NCI-H1417 (cell line): Measurements from ENCODE around the gene TMEM94.
"Not testable (repeated sequence)": the region's sequence is repeated elsewhere in the genome, so short reads cannot be mapped to it uniquely, and the experiment has no call there.

Experiments
- DNase-seq, 3 experiments: peaks; one replicate each; lab custom pipeline; 2025; lab: John Stamatoyannopoulos, UW

Gene TMEM94

DNA sequence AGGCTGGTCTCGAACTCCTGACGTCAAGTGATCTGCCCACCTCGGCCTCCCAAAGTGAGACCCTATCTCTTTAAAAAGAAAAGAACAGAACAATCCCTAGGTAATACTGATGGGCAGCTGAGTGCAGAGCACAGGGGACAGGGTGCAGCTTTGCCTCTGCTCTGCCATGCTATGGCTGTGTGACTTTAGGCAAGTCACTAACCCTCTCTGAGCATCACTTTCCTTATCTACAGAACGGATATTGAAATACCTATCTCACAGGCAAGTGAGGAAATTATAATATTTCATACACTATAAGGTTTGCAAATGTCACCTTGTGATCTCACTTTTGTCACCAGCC is 54.8 kb downstream of the TMEM94 start:
- no peak for DNase-seq

DNA sequence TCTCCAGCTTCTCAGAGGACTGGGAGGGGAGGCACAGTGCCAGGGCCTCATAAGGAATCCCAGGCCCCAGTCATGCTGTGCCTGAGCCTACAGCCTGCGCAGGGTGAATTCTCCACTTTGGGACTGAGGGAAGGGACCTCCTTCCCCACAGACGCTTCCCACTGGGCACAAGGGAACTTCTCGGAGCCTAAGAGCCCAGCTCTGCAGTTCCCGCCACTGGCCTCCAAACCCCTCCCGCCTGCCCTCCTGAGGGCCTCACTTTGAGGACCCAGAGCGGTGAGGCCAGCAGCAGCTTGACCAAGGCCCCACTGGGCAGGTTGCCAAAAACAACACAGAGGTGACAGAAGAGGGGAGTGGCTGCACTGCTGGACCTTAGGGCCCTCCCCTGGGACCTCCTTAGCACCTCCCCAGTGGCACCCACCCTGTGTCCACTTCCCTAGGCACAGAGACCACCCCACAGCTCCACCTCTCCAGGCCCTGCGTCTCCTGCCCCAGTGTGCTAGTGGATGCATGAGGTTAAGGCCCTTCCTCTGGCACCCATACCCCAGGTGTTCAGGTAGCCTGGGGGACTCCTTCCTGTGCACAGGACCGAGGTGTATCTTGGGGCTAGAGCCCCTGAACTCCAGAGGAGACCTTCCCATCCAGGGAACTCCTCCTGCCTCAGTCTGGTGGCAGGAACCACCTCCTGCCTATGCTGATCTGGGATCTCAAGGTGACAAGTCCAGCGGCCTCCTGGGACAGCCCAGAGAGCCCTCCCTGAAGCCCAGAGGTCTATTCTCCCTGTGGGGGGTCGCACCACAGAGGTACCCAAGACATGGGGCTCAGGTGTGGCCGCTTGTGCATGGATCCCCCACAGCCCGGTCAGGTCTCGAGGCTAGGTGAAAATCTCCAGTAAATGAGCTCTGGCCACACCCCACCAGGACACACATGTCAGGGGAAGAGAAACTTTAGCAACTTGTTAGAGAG is 55.5 kb downstream of the TMEM94 start:
- DNase-seq = peak in 1 of 3 experiments; percentile 38

DNA sequence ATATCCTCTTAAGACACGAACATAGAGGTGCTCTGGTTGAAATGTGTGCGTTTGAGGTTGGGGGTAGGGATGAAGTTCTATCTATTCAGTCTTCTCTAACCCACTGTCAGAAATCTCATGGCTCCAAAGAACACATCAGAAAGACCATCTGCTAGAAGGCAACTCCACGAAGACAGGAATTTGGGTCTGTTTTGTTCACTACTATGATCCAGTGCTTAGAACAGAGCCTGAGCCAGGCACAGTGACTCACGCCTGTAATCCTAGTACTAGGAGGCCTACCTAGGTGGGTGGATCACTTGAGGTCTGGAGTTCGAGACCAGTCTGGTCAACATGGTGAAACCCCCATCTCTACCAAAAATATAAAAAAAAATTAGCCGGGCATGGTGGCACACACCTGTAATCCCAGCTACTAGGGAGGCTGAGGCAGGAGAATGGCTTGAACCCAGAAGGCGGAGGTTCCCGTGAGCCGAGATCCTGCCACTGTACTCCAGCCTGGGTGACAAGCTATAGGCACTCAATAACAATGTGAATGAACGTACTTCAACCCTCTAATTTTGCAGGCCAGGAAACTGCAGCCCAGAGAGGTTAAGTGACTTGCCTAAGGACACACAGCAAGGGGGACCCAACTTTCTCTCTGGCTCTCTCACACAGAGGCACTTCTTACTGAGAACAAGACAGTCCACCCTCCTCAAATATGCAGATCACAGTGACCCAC is 56.6 kb downstream of the TMEM94 start:
- DNase-seq = no peak

DNA sequence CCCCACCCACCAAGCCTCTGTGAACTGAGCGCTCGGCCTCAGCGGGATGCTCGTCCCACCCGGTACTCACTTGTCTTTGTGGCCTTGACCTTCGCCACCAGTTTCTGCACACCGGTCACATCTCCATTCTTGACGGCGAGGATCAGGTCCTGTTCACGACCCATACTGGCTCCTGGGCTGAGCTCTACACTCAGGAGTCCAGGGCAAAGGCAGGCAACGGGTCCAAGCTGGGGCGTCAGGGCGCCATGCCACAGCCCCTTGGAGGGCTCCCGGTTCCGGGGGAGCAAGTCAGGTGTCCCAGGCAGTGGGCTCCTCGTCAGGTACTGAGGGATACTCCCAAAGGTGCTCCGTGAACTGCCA is 57.2 kb downstream of the TMEM94 start:
- DNase-seq = no peak

DNA sequence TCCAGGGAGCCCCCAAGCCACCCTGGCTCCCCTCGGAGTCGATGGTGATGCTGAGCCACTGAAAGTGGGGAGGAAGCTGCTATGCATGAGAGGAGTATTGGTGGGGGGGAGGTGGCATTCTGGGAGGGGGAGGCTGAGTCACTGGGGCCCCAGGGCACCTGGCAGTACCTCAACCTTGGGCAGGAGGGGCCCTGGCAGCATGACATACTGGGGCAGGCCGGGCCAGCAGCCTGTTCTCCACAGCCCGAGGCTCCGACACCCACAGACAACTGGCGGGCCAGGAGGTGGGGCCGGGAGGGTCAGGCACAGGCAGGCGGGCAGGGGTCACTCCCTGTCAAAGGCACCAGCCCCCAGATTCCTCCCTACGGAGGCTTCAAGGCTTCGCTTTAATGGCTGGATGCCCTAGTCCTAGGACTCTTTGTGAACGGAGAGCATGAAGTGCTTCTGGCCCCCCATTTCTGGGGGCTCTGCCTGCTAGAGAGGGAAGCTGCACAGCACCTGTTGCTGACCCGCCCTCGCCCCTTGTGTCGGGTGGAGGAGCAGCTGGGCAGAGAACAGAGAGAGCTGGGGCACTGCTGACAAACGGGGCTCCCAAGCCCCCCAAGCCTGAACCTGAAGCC is 58.0 kb downstream of the TMEM94 start:
- peak in 1 of 3 experiments; percentile 21 for DNase-seq

DNA sequence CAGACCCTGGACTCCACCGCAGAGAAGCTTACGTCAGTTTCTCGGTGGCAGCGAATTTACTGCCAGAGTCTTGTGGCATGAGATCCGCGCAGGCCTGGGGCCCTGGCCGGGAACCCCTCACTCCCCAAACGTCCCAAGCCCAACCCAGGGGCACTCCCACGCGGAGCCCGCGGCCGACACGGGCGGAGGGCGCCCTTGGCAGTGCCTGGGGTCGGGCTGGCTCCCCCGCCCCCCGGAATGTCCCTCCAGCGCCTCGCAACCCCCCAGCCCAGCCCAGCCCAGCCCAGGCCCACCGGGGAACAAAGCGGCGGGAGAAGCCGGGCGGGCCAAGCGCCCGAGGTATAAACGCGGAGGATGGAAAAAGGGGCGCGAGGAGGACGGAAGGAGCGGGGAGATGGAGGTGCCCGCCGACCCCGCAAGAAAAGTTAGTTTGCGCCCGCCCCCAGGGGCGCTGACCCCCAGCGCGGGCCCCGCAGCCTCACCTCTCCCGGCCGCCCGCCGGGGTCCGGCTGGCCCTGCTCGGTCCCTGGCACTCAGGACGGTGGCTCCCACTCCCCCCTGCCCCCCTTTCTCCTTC is 58.6 kb downstream of the TMEM94 start:
- peak in 1 of 3 experiments; percentile 42 for DNase-seq

DNA sequence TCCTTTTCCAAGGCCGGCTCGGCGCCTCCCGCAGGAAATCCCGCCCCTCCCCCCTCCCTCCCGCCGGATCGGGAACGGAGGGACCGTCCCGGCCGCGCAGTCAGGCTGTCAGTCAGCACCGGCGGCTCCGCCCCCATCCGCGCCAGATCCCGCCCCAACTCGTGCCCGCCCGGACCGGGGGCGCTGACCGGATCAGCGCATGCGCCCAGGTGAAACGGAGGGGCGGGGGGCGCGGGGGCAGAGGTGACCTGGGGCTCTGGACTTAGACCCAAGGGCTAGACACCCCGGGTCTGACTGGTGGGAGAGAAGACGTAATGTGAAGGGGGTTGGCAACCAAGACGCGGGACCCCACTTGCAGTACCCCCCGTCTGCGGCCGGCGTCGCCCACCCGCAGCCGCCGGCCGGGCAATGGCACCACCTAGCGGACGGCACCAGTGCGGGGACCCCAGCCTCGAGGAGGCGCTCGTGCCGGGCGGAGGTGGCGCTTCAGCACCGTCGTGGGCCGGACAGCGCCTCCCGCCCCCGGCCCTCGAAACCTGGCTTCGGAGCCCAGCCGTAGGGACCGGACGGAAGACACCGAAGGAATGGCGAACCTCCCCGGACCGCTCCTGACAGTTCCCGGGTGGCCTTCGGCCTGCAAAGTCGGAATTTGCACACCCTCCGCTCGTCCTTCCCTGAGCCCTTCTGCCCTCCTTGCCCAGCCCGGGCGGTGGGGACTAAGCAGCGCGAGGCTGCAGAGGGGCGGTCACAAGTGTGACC is 59.2 kb downstream of the TMEM94 start, which contains the start of gene CASKIN2:
Gene CASKIN2, minus strand, starts transcription at position 42 of the 759 bp plus-strand sequence. CDS start 1,733 bp downstream, outside the sequence.
- peak; percentile 89 to 96 (median 92) for DNase-seq

DNA sequence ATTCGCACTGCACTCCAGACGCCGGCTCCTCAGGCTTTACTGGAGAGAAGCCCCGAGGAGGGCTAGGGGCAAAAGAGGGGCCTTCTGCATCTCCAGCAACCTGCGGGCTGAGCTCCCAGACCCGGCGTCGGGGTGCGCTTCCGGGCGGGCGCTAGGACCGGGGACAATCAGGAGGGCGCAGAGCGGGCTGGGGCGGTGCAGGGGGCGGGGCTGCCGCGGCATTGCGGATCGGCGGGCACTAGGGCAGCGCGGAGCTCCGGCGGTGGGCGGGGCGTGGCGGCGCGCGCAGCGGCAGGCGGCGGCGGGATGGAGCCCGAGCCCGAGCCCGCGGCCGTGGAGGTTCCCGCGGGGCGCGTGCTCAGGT is 59.8 kb downstream of the TMEM94 start, which contains the start of gene TSEN54:
Gene TSEN54, plus strand, starts transcription at position 274 of the 364 bp plus-strand sequence. Its CDS starts 33 bp downstream, at position 307.
- DNase-seq = peak; percentile 86 to 91 (median 89)

DNA sequence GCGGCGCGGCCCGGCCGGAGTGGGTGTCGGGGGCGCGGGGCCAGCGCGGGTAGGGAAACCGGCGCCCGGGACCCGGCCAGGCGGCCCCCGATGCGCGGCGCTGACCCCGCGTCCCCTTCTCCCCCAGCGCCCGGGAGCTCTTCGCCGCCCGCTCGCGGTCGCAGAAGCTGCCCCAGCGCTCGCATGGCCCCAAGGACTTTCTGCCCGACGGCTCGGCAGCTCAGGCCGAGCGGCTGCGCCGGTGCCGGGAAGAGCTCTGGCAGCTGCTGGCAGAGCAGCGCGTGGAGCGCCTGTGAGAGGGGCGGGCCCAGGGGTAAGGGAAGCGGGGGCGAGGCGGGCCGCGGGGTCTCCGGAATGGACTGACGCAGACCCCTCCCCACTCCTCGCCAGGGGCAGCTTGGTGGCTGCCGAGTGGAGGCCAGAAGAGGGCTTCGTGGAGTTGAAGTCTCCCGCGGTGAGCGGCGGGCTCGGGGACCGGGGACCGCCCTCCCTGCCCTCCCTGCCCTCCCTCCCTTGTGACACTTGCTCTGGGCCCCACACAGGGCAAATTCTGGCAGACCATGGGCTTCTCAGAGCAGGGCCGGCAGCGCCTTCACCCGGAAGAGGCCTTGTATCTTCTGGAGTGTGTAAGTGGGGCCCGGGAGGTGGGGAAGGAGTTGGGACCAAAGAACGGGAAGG is 60.3 kb downstream of the TMEM94 start:
- DNase-seq = peak in 2 of 3 experiments; percentile 73 to 75

DNA sequence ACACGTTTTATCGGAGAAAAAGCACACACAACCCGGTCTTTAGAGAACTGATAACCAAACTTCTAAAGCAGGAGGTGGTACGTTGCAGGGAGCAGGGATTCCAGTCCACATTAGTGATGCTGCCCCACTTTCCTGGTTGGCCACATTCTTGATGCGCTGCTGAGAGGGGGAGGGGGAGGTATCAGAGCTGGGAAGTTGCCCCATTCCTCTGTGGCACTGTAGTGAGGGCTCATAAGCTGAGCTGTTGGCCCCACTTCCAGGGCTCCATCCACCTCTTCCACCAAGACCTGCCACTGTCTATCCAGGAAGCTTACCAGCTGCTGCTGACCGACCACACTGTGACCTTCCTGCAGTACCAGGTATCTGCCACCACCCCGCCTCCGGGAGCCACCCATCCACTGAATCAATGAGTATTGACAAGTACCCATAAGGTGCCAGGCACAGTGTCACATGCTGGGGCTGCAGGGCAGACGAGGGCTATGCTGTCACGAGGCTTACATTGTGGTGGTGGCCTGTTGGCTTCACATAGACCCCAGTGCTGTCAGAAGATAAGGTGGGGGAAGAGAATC is 60.9 kb downstream of the TMEM94 start:
- peak in 1 of 3 experiments; percentile 36 for DNase-seq

DNA sequence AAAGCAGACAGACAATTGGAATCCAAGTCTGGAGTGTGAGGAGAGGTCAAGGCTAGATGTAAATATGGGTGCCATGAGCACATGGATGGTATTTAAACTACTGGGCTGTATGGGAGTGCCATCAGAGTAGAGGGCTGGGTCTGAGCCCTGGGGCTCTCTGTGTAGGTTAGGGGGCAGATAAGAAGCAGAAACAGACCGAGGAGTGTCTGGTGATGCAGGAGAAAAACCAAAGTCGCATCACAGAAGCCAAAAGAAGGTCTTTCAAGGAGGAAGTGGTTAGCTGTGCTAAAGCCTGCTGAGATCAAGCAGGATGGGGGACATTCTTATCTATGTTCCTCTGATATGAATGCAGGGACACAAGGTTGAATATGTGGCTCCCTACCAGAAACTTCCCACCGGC is 61.8 kb downstream of the TMEM94 start:
- DNase-seq = no peak

DNA sequence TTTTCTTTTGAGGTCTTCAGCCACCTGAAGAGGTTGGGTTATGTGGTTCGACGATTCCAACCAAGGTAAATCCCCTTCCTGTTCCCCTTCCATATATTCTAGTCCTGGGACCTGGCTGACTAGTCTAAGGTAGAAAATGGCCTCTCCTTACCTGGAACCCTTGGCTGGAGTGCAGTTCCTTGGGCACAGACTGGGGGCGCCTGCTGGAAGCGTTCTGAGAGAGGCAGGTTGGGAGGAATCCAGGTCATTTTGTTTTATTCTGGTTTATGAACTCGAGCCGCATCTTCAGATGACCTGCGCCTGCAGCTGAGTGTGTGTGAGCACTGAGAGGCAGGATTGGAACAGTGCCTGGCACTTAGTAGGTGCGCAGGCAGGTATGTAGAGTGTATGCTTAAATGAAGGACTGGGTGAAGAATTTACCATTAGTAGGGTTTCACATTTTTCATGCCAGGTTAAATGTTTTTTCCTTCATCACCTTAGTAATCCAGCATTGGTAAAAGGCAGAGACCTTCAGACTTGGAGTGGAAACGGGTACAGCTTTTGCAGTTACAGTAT is 62.6 kb downstream of the TMEM94 start:
- DNase-seq = no peak

DNA sequence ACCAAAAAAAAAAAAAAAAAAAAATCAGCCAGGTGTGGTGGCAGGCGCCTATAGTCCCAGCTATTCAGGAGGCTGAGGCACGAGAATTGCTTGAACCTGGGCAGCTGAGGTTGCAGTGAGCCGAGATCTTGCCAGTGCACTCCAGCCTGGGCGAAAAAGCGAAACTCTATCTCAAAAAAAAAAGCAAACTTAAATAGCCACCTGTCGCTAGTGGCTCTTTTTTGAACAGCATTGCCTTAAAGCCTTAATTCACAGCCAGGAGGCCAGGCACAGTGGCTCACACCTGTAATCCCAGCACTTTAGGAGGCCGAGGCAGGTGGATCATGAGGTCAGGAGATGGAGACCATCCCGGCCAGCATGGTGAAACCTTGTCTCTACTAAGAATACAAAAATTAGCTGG is 64.0 kb downstream of the TMEM94 start:
- not testable (repeated sequence) for DNase-seq

DNA sequence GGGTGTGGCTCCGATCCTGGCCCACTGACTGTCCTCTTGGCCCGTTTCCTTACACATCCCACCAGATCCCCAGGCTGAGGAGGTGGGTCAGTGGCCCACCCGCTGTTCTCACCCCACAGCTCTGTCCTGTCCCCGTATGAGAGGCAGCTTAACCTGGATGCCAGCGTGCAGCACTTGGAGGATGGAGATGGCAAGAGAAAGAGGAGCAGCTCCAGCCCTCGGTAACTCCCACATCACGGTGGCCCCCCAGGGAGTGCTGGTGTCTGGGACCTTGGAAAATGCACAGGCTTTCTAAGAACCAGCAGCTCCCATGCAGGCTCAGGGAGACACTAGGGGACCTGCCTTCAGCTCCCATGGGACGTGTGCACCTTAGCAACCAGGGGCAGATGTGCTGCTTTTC is 64.9 kb downstream of the TMEM94 start:
- DNase-seq = no peak

DNA sequence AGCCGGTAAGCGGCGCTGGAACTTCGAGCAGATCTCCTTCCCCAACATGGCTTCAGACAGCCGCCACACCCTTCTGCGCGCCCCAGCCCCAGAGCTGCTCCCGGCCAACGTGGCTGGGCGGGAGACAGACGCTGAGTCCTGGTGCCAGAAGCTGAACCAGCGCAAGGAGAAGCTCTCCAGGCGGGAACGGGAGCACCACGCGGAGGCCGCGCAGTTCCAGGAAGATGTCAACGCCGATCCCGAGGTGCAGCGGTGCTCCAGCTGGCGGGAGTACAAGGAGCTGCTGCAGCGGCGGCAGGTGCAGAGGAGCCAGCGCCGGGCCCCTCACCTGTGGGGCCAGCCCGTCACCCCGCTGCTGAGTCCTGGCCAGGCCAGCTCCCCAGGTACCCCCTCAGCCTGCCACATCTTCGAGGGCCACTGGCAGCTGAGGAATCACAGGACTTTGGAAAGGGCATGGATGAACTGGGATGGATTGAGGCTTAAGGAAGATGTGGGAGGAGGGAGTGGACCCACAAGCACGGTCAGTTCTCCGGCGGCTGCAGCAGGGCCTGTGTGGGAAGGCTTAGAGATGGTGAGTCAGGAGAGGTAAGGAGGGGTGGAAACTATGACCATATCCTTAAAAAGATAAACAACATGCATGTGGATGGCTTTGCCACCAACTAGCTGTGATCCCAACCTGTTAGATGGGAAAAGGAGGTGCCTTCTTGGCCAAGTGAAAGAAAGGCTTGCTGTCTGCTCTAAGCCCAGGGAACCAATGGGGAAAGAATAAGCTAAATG is 65.7 kb downstream of the TMEM94 start:
- DNase-seq = no peak

DNA sequence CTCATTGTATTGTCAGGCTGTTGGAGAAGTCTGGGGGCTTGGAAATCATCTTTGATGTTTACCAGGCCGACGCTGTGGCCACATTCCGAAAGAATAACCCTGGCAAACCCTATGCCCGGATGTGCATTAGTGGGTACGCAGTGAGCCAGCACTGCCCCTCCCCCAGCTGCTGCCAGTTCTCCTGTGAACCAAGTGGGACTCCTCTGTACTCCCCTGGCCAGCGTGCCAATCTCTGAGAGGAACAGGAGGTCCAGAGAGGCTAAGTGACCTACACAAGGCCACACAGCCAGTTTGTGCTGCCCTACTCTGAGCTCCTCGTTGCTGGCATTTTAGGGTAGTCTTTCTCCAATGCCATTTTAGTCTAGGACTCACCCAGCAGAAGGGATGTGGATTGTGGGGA is 67.2 kb downstream of the TMEM94 start:
- no peak for DNase-seq

DNA sequence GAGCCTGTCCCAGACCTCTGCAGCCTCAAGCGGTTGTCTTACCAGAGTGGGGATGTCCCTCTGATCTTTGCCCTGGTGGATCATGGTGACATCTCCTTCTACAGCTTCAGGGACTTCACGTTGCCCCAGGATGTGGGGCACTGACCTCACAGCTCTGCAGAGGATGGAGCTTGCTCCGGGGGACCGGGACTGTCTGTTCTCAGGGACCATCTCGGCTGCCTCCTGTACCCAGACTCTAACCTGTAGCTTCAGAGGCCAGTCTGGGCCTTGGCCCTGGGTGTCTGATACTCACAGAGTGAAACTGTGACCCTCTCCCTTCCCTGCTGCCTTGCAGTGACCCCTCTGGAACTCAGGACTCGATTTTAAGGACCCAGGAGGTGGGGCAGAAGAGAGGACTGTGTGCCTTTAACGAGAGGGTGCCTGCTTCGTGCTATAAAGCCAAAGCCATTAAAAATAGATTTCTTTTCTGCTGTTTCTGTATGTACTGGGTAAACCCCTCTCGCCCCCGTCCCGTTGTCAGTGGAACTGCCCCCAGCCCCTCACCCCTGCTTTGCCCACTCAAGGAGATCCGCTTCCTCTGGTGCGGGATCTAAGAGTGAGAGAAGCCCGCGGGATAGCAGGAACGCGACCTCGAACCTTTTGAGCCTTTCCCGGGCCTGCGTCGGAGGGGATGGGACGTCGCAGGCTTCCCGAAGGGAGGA is 68.0 kb downstream of the TMEM94 start:
- no peak for DNase-seq

DNA sequence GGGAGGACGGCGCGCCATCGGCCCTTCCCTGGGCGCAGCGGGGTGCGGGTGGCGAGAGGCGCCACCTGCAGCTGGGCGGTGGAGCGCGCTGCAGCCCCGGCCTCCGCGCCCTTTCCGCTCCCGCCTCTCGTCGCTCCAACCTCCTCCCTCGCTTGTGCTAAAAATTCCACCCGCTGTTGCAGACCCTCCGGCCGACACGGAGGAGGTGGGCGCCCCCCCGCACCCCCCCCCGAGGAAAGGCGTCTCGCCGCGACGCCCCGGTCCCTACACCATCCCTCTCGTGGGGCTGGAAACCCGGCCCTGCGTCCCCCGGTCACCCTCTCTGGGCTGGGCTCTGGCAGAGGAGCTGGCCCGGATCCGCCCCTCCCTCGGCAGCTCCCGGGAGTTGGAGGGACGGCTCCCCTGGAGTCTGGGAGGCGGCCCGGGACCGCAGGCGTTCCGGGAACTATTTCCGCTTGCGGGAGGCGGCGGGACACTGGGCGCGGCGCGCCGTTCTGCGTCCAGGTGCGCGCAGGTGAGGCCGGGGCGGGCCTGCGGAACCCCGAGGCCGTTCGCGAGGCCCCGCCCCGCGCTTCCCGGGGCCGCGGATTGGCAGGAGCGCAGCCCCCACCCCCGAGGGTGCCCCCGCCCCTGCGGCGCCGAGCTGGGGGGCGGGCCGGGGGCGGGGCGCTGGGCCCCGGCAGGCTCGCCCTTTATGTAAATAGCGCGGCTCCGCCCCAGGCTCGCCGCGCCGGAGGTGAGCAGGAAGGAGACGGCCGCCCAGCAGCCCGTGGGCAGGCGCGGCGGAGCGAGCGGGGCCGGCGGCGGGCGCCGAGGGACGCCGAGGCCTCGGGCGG is 68.8 kb downstream of the TMEM94 start, which contains the start of gene LLGL2:
Gene LLGL2, plus strand, starts transcription at position 728 of the 836 bp plus-strand sequence. CDS start 17,730 bp downstream, outside the sequence.
- DNase-seq = peak; percentile 95 to 97 (median 97)
